ENCODE measurements around the gene TRAF3. TPM values are rescaled to one million over a fixed set of nuclear protein-coding genes. Genes with fewer than 3 reads are reported as not detected.

Gene TRAF3
- total RNA-seq, 6 experiments from 2014 or later: 19.9 to 28.8 (median 22.6) TPM

DNA sequence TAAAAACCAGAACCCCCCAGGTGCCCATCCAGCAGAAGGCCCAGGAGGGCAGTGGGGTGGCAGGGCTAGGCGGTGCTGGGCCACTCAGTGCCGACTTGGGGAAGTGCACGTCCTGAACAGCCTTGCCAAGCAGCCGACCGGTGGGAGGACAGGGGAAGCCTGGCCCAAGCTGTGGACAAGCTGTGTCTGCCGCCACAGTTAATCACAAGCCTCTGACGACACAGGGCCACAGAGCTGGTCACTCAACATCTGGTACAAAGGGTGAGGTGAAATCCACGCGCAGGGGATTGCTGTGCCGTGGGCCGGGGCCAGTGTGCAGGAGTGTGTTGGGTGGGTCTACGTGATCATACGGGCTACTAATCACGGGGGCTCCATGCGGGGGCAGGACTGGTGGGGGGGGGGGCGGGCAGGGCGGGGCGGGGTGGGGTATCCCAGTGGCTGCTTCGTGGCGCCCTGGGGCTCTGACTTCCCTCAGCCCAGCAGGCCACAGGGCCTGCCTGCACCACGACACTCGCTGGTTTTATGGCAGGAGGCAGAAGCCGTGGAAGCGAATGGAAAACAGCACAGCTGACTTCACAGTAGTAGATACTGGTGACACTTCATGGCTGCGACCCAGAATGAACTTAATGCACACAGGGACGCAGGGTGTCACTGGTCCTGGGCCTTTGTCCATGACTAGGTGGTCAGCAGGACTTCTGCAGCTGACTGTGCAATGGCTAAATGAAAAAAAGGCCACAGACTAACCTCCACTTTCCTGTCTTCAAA lies 155.4 kb downstream of the TRAF3 start:
- H3K27me3 Mint-ChIP-seq (ENCODE audit: insufficient read depth): peaks cover 24% of the 10 kb centered on the region
- H3K4me1 Mint-ChIP-seq (ENCODE audit: low read depth): no peaks in the 10 kb centered on the region
- TF ChIP-seq, protein P1, sequence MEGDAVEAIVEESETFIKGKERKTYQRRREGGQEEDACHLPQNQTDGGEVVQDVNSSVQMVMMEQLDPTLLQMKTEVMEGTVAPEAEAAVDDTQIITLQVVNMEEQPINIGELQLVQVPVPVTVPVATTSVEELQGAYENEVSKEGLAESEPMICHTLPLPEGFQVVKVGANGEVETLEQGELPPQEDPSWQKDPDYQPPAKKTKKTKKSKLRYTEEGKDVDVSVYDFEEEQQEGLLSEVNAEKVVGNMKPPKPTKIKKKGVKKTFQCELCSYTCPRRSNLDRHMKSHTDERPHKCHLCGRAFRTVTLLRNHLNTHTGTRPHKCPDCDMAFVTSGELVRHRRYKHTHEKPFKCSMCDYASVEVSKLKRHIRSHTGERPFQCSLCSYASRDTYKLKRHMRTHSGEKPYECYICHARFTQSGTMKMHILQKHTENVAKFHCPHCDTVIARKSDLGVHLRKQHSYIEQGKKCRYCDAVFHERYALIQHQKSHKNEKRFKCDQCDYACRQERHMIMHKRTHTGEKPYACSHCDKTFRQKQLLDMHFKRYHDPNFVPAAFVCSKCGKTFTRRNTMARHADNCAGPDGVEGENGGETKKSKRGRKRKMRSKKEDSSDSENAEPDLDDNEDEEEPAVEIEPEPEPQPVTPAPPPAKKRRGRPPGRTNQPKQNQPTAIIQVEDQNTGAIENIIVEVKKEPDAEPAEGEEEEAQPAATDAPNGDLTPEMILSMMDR (IDR thresholded peaks at IDR 0.05): no peak
- no peak overlapping the region for H3K27ac Mint-ChIP-seq
- peaks cover 12% of the 10 kb centered on the region for H3K36me3 Mint-ChIP-seq (ENCODE audit: low read depth)
- DNase-seq: no peak
- H3K9me3 Mint-ChIP-seq: no peaks in the 10 kb centered on the region
- H3K4me3 Mint-ChIP-seq: no peak overlapping the region

DNA sequence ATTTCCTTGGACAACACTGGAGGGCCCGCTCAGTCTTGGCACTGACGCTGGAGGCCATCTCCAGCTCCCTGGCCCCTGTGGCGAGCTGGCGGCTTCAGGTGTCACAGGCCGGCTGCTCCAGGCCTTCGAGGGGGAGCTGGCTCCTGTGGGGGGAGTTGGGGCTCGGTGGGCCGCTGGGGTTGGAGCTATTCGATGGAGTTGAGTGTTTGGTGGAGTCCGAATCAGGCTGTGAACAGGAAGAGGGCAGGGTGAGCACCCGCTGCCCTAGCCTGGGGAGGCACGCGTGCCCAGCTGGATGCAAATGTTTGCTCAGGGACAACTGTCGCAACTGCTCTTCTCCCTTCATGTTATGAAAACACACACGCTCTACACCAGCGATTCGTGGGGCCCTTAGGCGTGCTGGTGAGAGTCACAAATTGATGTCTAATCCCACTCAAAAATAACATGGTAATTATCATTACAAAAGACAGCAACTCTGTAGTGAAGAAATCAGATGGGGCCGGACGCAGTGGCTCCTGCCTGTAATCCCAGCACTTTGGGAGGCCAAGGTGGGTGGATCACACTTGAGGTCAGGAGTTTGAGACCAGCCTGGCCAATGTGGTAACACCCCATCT lies 156.5 kb downstream of the TRAF3 start:
- H3K36me3 Mint-ChIP-seq (ENCODE audit: low read depth): peaks cover 12% of the 10 kb centered on the region
- no peak overlapping the region for H3K27ac Mint-ChIP-seq
- H3K27me3 Mint-ChIP-seq (ENCODE audit: insufficient read depth): peaks cover 20% of the 10 kb centered on the region
- no peaks in the 10 kb centered on the region for H3K9me3 Mint-ChIP-seq
- no peak for DNase-seq
- no peak overlapping the region for H3K4me3 Mint-ChIP-seq
- TF ChIP-seq, protein P1 (IDR thresholded peaks at IDR 0.05): no peak
- no peaks in the 10 kb centered on the region for H3K4me1 Mint-ChIP-seq (ENCODE audit: low read depth)

DNA sequence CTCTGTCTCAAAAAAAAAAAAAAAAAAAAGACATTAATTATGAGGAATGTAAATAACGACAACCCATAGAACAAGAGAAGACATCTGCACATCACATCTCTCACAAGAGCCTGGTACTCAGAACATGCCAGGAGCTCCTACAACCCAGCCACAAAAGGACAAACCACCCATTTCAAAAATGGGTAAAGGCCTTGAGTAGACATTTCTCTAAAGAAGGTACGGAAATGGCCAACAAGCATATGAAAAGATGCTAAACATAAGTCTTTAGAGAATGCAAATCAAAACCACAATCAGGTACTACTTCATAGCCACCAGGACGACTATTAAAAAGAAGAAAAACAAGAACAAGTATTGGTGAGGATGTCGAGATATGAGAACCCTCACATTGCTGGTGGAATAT lies 158.5 kb downstream of the TRAF3 start:
- DNase-seq: no peak
- H3K27ac Mint-ChIP-seq: no peak overlapping the region
- H3K9me3 Mint-ChIP-seq: no peaks in the 10 kb centered on the region
- H3K27me3 Mint-ChIP-seq (ENCODE audit: insufficient read depth): peaks cover 15% of the 10 kb centered on the region
- H3K4me1 Mint-ChIP-seq (ENCODE audit: low read depth): no peaks in the 10 kb centered on the region
- H3K36me3 Mint-ChIP-seq (ENCODE audit: low read depth): peaks cover 17% of the 10 kb centered on the region
- TF ChIP-seq, protein P1 (IDR thresholded peaks at IDR 0.05): no peak
- H3K4me3 Mint-ChIP-seq: no peak overlapping the region

DNA sequence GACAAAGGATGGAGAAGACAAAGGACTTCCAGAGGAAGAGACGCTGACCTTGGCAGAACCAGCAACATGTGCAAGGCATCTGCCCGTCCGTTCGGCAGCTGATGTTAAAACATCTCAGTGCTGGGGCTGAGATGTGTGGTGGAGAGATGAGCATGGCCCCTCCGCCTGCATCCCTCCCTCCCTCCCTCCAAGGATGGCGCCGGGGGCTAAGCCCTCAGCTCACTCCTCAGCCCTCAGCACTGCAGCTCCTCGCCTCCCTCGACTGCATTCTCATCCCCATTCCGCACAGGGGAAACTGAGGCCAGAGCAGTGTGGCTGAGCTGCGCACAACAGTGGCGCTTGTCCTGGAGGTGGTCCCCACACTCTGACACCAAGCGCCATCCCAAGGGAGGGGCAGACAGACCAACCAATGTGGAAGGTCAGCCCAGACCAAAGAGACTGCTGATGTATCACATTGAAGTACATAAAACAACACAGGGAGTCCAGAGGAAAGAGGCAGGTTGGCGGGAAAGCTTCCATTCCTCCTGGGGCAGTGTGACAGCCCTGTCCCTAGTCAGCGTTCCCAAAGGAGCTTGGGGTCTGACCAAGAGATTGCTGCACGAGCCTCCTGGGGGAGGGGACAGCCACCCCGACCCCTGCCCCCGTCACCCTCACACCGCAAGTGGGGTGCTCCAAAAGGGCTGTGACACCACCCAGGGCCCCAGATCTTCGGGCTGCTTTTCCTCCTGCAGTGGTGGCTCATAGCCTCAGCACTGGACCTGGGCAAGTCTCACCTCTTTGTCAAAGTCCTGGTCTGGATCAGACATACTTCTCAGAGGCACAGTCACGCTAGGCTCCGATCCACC lies 160.3 kb downstream of the TRAF3 start:
- Mint-ChIP-seq H3K27ac (no peak overlapping the region), H3K9me3 (no peaks in the 10 kb centered on the region), H3K27me3 (ENCODE audit: insufficient read depth) (peaks cover 12% of the 10 kb centered on the region), H3K36me3 (ENCODE audit: low read depth) (peaks cover 12% of the 10 kb centered on the region), H3K4me1 (ENCODE audit: low read depth) (no peaks in the 10 kb centered on the region), H3K4me3 (no peak overlapping the region)
- no peak for DNase-seq
- TF ChIP-seq, protein P1 (IDR thresholded peaks at IDR 0.05): no peak

DNA sequence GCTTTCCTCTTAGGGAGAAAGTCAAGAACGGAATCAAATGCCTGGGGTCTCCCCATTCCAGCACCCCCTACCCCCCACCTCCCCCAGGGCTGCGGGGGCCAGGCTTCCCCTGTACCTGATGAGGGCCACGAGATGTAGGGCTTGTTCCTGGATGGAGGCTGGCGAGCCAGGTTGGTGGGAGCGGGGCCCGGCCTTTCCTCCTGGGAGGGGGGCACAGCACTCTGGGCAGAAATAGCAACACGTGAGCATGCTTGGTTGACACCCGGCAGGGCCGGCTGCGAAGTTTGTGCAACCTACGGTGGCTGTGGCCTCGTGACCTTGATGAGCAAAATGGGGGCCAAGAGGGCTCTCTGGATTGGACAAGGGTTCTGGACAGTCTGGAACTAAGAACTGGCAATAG lies 160.9 kb downstream of the TRAF3 start:
- peaks cover 12% of the 10 kb centered on the region for H3K27me3 Mint-ChIP-seq (ENCODE audit: insufficient read depth)

More for the DNA sequence above, 160.9 kb downstream of the TRAF3 start:
- Mint-ChIP-seq H3K27ac (no peak overlapping the region), H3K4me1 (ENCODE audit: low read depth) (no peaks in the 10 kb centered on the region), H3K4me3 (no peak overlapping the region), H3K36me3 (ENCODE audit: low read depth) (peaks cover 14% of the 10 kb centered on the region), H3K9me3 (no peaks in the 10 kb centered on the region)
- TF ChIP-seq, protein P1 (IDR thresholded peaks at IDR 0.05): no peak
- no peak for DNase-seq
